Transverse colon (tissue), 4 donors: ENCODE data around the gene CADM2. TPM values are rescaled to one million over a fixed set of nuclear protein-coding genes. Genes with fewer than 3 reads are reported as not detected.

Source experiments
- DNase-seq: peaks from one replicate; pipeline ENCODE4 v3.0.0-alpha.2; 2019
- H3K27ac ChIP-seq, 4 donors: fragments of 200-600 bp; sonication (generic); 2 replicates each; pipeline ENCODE4 v1.5.1; 2016 to 2018; ENCODE audit warnings: inconsistent platforms in 4 of 4
- H3K27me3 ChIP-seq: fragments of 200-600 bp; sonication (generic); 2 replicates; pipeline ENCODE4 v1.5.1; 2017; ENCODE audit warnings: inconsistent platforms
- H3K36me3 ChIP-seq, 4 donors: fragments of 200-600 bp; sonication (generic); 2 replicates each; pipeline ENCODE4 v1.5.1; 2017 to 2019; ENCODE audit warnings: inconsistent platforms in 4 of 4
- H3K4me1 ChIP-seq, 4 donors: fragments of 200-600 bp; sonication (generic); 2 replicates each; pipeline ENCODE4 v1.5.1; 2017 to 2020; ENCODE audit warnings: inconsistent platforms in 4 of 4
- H3K4me3 ChIP-seq, 4 donors: fragments of 200-600 bp; sonication (generic); 1 replicate in 1 of 4; 2 replicates in 3 of 4; pipeline versions ENCODE4 v1.5.1 to v1.6.1; 2017 to 2019; ENCODE audit warnings: inconsistent platforms in 4 of 4
- H3K9me3 ChIP-seq, 2 donors: fragments of 200-600 bp; sonication (generic); 2 replicates each; pipeline ENCODE4 v1.5.1; 2017 to 2019; ENCODE audit warnings: inconsistent platforms in 2 of 2
- CTCF ChIP-seq, 5 experiments: fragments of 200-600 bp in 3 of 5; fragments of 450-650 bp in 2 of 5; sonication (generic) in 3 of 5; IDR thresholded peaks; 1 replicate in 2 of 5; 2 replicates in 3 of 5; pipeline ENCODE4 v1.5.1; 2016 to 2017; ENCODE audit warnings: antibody characterized with exemption in 5 of 5, inconsistent platforms in 3 of 5, mild to moderate bottlenecking in 2 of 5, moderate library complexity in 1 of 5
- EP300 ChIP-seq: sonication (generic); formaldehyde crosslinking; IDR thresholded peaks from one replicate; pipeline ENCODE4 v1.6.1; 2017; ENCODE audit warnings: antibody characterized with exemption, low read depth
- POLR2A ChIP-seq: fragments of 450-650 bp; IDR thresholded peaks from one replicate; pipeline ENCODE4 v1.6.1; 2016; ENCODE audit warnings: antibody characterized with exemption, mild to moderate bottlenecking, moderate library complexity
- POLR2AphosphoS5 ChIP-seq, 3 donors: sonication (generic); formaldehyde crosslinking; IDR thresholded peaks; one replicate each; pipeline ENCODE4 v1.6.1; 2016; ENCODE audit warnings: antibody characterized with exemption in 3 of 3
- WGBS, 2 donors: methylation state at CpG; one replicate each; pipeline ENCODE4 v1.1.5; 2018; ENCODE audit warnings: low coverage in 1 of 2; 5-methylcytosine and 5-hydroxymethylcytosine counted together
- in situ Hi-C, 4 donors: fragments of 200-750 bp; cut with MboI; loops; one replicate each; pipeline versions ENCODE4 v1.15.0 to v1.15.1; 2017; ENCODE audit warnings: low sequenced_read_pairs in 3 of 4, low pct_ligation_motif_present in 1 of 4, low pct_unique_long_range_greater_than_20kb in 1 of 4
- intact Hi-C: fragments of 100-400 bp; cut with DNase I; formaldehyde crosslinking; loops from one replicate; pipeline ENCODE4 v1.15.1; 2023; ENCODE audit warnings: low total_unique reads
- total RNA-seq, 4 donors: library from RNA; depleted of rRNA; stranded (reverse); fragments of >200 nt; gene quantifications; one replicate each; pipeline ENCODE4 v1.1.0, GENCODE V29; 2016

Gene CADM2
- total RNA-seq, 4 donors from 2014 or later = 2.2 to 21.3 (median 4.5) TPM

GRCh38 chr3:85605066-85605465 is 646.3 kb downstream of the CADM2 start:
- DNase-seq = no peak
- Histone ChIP-seq H3K27ac (no peak overlapping the region), H3K27me3 (no peaks in the 10 kb centered on the region), H3K4me3 (no peak overlapping the region), H3K4me1 (no peaks in the 10 kb centered on the region), H3K9me3 (no peaks in the 10 kb centered on the region), H3K36me3 (no peaks in the 10 kb centered on the region)
- intact Hi-C loops = no loop called here
- in situ Hi-C loops = no loop called here
- no peak for TF ChIP-seq POLR2AphosphoS5 (IDR thresholded peaks at IDR 0.05)
- no peak for TF ChIP-seq CTCF (IDR thresholded peaks at IDR 0.05)
- no peak for TF ChIP-seq POLR2A
- TF ChIP-seq EP300 = no peak
- WGBS, 2 donors = 65 to 72% methylated on average over 2 of the region's 2 CpGs

- Histone ChIP-seq H3K4me3 (no peak overlapping the region), H3K9me3 (no peaks in the 10 kb centered on the region), H3K27me3 (no peaks in the 10 kb centered on the region), H3K4me1 (no peaks in the 10 kb centered on the region), H3K36me3 (no peaks in the 10 kb centered on the region), H3K27ac (no peak overlapping the region)
- TF ChIP-seq POLR2AphosphoS5 (IDR thresholded peaks at IDR 0.05) = no peak
- no peak for TF ChIP-seq EP300
- no peak for TF ChIP-seq POLR2A
- no peak for TF ChIP-seq CTCF (IDR thresholded peaks at IDR 0.05)
- in situ Hi-C loops (no loop called here), intact Hi-C loops (no loop called here)
- 35 to 42% methylated on average over 2 of the region's 2 CpGs for WGBS, 2 donors
- DNase-seq = no peak
Observed at GRCh38 chr3:85626662-85627061, 667.9 kb downstream of the CADM2 start.

GRCh38 chr3:85627932-85628331 is 669.1 kb downstream of the CADM2 start:
- 78 to 80% methylated on average over 5 of the region's 5 CpGs for WGBS, 2 donors
- intact Hi-C loops (no loop called here), in situ Hi-C loops (no loop called here)
- Histone ChIP-seq H3K9me3 (no peaks in the 10 kb centered on the region), H3K4me3 (no peak overlapping the region), H3K27ac (no peak overlapping the region), H3K36me3 (no peaks in the 10 kb centered on the region), H3K4me1 (no peaks in the 10 kb centered on the region), H3K27me3 (no peaks in the 10 kb centered on the region)
- no peak for DNase-seq
- no peak for TF ChIP-seq POLR2A
- no peak for TF ChIP-seq EP300
- TF ChIP-seq CTCF (IDR thresholded peaks at IDR 0.05) = no peak
- TF ChIP-seq POLR2AphosphoS5 (IDR thresholded peaks at IDR 0.05) = no peak

- H3K4me1 ChIP-seq = no peaks in the 10 kb centered on the region
- no peaks in the 10 kb centered on the region for H3K9me3 ChIP-seq
- no peaks in the 10 kb centered on the region for H3K27me3 ChIP-seq
- in situ Hi-C loops (no loop called here), intact Hi-C loops (no loop called here)
- no peak for DNase-seq
- 86 to 89% methylated on average over 1 of the region's 1 CpG for WGBS, 2 donors
- H3K36me3 ChIP-seq = no peaks in the 10 kb centered on the region
- no peak for TF ChIP-seq EP300
- TF ChIP-seq POLR2A = no peak
- no peak for TF ChIP-seq POLR2AphosphoS5 (IDR thresholded peaks at IDR 0.05)
- TF ChIP-seq CTCF (IDR thresholded peaks at IDR 0.05) = no peak
- no peak overlapping the region for H3K4me3 ChIP-seq
- no peak overlapping the region for H3K27ac ChIP-seq
Observed at GRCh38 chr3:85631070-85631469, 672.3 kb downstream of the CADM2 start.
